ENCODE data around the gene CAPN15. TPM values are rescaled to one million over a fixed set of nuclear protein-coding genes. Genes with fewer than 3 reads are reported as not detected.

CAPN15 gene
- total and polyA plus RNA-seq, 2 of the 4 experiments (the other 2 are of a cell fraction), result 9.3 to 24.3 TPM

DNA sequence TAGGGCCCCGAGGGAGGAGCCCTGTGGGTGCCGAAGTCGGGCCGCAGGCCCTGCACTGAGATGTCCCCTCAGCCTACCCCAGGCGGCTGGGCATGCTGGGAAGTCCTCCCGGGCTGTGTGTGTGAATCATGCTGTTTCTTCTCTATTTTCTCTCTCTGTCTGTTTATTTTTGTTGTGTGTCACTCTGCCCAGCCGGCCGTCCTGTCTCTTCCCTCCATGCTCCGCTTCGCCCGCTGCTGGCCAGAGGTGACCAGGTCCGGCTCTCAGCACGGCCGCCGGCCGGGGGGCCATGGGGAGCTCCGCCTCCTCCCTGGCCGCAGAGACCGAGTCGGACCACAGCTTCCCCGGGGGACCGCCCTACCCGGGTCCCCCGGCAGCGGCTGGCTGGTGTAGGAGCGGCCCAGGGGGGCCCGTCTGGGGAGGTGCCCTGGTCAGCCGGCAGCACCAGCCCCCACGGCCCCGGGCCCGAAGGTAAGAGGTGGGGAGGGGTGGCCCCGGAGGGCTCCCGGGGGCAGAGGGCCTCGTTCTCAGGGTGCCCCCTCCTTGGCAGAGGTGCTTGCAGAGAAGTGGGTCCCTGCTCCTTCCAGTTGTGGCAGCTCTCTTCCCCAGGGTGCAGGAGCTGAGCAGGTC is 12.5 kb downstream of the CAPN15 start (continued):
- TF ChIP-seq, protein P1, sequence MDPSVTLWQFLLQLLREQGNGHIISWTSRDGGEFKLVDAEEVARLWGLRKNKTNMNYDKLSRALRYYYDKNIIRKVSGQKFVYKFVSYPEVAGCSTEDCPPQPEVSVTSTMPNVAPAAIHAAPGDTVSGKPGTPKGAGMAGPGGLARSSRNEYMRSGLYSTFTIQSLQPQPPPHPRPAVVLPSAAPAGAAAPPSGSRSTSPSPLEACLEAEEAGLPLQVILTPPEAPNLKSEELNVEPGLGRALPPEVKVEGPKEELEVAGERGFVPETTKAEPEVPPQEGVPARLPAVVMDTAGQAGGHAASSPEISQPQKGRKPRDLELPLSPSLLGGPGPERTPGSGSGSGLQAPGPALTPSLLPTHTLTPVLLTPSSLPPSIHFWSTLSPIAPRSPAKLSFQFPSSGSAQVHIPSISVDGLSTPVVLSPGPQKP (IDR thresholded peaks at IDR 0.05; ENCODE audit: borderline replicate concordance, low read depth, low read length), result no peak

DNA sequence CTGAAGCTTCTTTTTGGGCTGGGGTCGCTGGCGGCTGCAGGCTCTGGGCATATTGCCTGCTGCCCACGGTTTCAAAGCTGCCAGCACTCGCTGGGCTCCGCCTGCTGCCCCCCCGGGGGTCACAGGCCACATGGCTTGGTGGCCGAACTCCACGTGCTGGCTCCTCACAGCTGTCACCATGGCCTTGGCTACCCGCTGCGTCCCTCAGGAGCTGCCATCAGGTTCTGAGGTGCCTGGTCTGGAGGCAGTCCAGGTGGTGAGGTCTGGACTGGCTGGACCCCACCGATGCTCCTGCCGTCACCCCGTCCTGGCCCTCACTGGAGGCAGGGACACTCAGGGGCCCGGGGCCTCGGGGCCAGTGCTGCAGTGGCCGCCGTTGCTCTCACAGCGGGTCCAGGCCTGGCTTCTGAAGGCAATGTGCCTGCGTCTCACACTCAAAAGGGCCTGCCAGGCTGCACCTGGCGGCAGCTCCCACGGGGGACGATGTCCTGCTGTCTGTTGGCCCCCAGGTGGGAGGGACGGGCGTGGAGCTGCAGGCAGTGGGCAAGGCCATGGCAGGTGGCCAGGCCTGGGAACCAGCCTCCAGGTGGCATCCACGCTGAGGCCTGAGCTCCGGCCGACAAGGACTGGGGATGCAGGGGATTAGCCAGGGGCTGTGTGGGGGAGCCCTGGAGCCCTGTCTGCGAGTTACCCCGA is 13.3 kb downstream of the CAPN15 start:
- Histone ChIP-seq H3K9me1 (ENCODE audit: insufficient read depth, low read length) (peaks cover 4% of the 10 kb centered on the region; the same call in 1 of the 2 replicates), H3K4me3 (ENCODE audit: insufficient read depth, low read depth, low read length) (no peak overlapping the region), H3K27me3 (ENCODE audit: control insufficient read depth, insufficient read depth, low read length) (no peaks in the 10 kb centered on the region), H3K79me1 (ENCODE audit: low read depth in 1 of 2, low read length in 2 of 2) (peaks cover 17 to 64% of the 10 kb centered on the region in 2 experiments), H3K56ac (ENCODE audit: extremely low read depth, insufficient read depth, low read length) (no peak overlapping the region), H3K14ac (replicated peaks; ENCODE audit: low read depth, low read length) (no peak overlapping the region), H3K18ac (ENCODE audit: low read depth, low read length) (no peak overlapping the region), H3K4me1 (ENCODE audit: control insufficient read depth, insufficient read depth, low read length) (peaks cover 15% of the 10 kb centered on the region), H2BK15ac (ENCODE audit: low read depth, low read length) (no peak overlapping the region; the same call in 2 of the 3 replicates), H4K20me1 (ENCODE audit: insufficient read depth, low read length) (peaks cover 65% of the 10 kb centered on the region), H4K91ac (ENCODE audit: insufficient read depth, low read depth, low read length) (no peak overlapping the region), H4K8ac (ENCODE audit: low read depth in 2 of 2, low read length in 2 of 2) (no peak overlapping the region), H3K4me2 (ENCODE audit: low read depth, low read length) (no peak overlapping the region), H2AFZ (replicated peaks; ENCODE audit: low read length, poor library complexity) (peak overlapping the region; percentile 23), H4K5ac (ENCODE audit: low read depth, low read length) (no peak overlapping the region), H3K4ac (ENCODE audit: low read depth, low read length) (0 out of 2 replicates have a peak overlapping the region, but pooled peaks have one; percentile 28), H3K36me3 (ENCODE audit: control insufficient read depth, insufficient read depth, low read length) (peaks cover 15% of the 10 kb centered on the region), H2AK5ac (ENCODE audit: low read depth, low read length) (peak overlapping the region; percentile 49; the same call in 1 of the 2 replicates), H2AK9ac (replicated peaks; ENCODE audit: low read depth, low read length, poor library complexity) (peak overlapping the region; percentile 72), H3K23ac (ENCODE audit: low read depth, low read length) (no peak overlapping the region), H3K9ac (ENCODE audit: low read depth, low read length) (no peak overlapping the region), H2BK120ac (ENCODE audit: low read depth, low read length) (peak overlapping the region; percentile 24; the same call in 1 of the 2 replicates), H2BK5ac (ENCODE audit: low read depth, low read length, poor library complexity, severe bottlenecking) (peak overlapping the region; percentile 45), H3K27ac (ENCODE audit: insufficient read depth, low read length) (no peak overlapping the region), H3K9me3 (ENCODE audit: control insufficient read depth, insufficient read depth, low read length) (no peaks in the 10 kb centered on the region), H2BK20ac (ENCODE audit: low read depth, low read length) (no peak overlapping the region)
- in situ Hi-C loops (cut with MboI; ENCODE audit: low sequenced_read_pairs), result no loop called here
- DNase-seq (no peak), ATAC-seq (ENCODE audit: low read depth) (no peak)
- ChIA-PET POLR2A (ENCODE audit: unreplicated experiment) (no interaction called here), CTCF (interaction anchor here (0.6 kb wide), 2 partner anchors 36 to 152 kb away, joined by 3 read pairs; no protein-coding TSS in a partner anchor)
- BruUV-seq (replicated peaks), result no TSS peak
- intact Hi-C loops (cut with micrococcal nuclease), result no loop called here
- 93% methylated on average over 15 of the region's 29 CpGs; no CpG with 5 or more reads in 1 of the 2 experiments for WGBS, 2 experiments (ENCODE audit: extremely low coverage in 2 of 2, insufficient read length in 1 of 2)
- dilution Hi-C loops (cut with HindIII; ENCODE audit: low sequenced_read_pairs, unreplicated experiment), result no loop called here
- no peak for TF ChIP-seq FOS (IDR thresholded peaks at IDR 0.05; ENCODE audit: low read depth, low read length)
- no peak for TF ChIP-seq BHLHE40 (IDR thresholded peaks at IDR 0.05; ENCODE audit: low read depth, low read length)
- TF ChIP-seq MAFK (IDR thresholded peaks at IDR 0.05; ENCODE audit: low read depth, low read length), result no peak
- no peak for TF ChIP-seq CHD1 (IDR thresholded peaks at IDR 0.05; ENCODE audit: low read depth, low read length)
- no peak for TF ChIP-seq RCOR1 (IDR thresholded peaks at IDR 0.05; ENCODE audit: insufficient replicate concordance, low read length)
- TF ChIP-seq, protein P2, sequence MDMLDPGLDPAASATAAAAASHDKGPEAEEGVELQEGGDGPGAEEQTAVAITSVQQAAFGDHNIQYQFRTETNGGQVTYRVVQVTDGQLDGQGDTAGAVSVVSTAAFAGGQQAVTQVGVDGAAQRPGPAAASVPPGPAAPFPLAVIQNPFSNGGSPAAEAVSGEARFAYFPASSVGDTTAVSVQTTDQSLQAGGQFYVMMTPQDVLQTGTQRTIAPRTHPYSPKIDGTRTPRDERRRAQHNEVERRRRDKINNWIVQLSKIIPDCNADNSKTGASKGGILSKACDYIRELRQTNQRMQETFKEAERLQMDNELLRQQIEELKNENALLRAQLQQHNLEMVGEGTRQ (IDR thresholded peaks at IDR 0.05; ENCODE audit: low read depth, low read length), result no peak
- TF ChIP-seq, protein P1 (IDR thresholded peaks at IDR 0.05; ENCODE audit: borderline replicate concordance, low read depth, low read length), result no peak
- TF ChIP-seq SMC3 (IDR thresholded peaks at IDR 0.05; ENCODE audit: low read depth, low read length), result no peak
- TF ChIP-seq POLR2A (IDR thresholded peaks at IDR 0.05; ENCODE audit: low read depth, low read length), result no peak
- TF ChIP-seq RFX5 (IDR thresholded peaks at IDR 0.05; ENCODE audit: low read depth, low read length), result no peak

All from IMR-90 (cell line).